ENCODE data around the gene MPRIP.

DNA sequence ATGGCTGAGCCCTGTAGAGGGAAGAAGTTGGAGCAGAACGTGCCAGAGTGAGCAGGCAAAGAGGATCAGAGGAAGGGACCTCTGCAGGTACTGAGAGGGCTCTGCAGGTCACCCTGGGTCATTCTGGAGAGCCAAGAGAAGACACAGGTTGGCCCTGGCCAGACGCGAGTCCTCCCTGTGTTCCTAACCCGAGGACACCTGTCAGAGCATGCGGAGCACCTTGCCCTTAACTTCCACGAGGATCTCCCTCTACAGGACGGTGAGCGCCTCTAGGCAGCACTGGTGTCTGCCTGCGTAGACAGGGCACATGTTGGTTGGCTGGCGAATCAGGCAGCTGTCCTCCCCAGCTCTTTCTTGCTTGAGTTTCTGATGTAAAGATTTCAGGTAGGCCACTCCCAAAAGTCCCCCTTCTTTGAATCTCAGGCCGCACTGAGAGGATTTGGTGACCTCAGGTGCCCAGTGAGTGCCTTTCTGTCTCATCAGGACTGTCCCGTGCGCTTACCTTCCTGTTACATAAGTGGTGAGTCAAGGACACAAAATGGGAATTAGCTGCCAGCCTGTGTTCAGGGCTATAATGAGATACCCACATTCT lies 45.3 kb downstream of the MPRIP start:
- TF ChIP-seq POLR2A (IDR thresholded peaks at IDR 0.05) (no peak), CTCF (IDR thresholded peaks at IDR 0.05) (no peak)
